ENCODE data around the gene HRH3. TPM values are rescaled to one million over a fixed set of nuclear protein-coding genes. Genes with fewer than 3 reads are reported as not detected.

Gene HRH3
- total RNA-seq, 1 donor from 2014 or later, result 0.09 TPM

DNA sequence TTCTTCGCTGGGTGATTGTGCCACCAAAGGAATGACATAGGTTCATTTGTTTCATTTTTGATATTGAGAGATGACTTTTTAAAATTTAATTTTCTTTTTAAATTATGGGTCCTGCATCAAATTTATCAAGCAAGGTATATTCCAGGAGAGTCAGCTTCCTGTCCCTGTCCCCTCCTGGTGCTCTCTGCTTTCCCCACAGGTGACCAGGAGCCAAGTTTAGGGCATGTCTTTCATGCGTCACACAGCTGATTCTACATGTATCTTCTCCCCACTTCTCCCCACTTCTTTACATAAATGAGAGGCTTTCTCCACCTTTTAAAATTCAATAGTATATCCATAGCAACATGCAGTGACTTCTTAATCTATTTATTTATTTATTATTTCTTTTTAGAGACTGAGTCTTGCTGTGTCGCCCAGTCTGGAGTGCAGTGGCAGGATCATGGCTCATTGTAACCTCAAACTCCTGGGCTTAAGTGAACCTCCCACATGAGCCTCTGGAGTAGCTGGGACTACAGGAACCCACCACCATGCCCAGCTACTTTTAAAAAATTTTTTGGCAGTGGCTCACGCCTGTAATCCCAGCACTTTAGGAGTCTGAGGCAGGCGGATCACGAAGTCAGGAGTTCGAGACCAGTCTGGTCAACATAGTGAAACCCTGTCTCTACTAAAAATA lies 48.3 kb upstream of the HRH3 start:
- Mint-ChIP-seq H3K4me1 (no peaks in the 10 kb centered on the region), H3K27ac (no peak overlapping the region), H3K27me3 (ENCODE audit: insufficient read depth, low read depth) (no peaks in the 10 kb centered on the region), H3K36me3 (peaks cover 31% of the 10 kb centered on the region), H3K9me3 (peaks cover 5% of the 10 kb centered on the region), H3K4me3 (no peak overlapping the region)
- Histone ChIP-seq H3K36me3 (peaks cover 6% of the 10 kb centered on the region), H4K20me1 (ENCODE audit: low read depth) (peaks cover 5% of the 10 kb centered on the region), H3K4me3 (no peak overlapping the region), H3K27me3 (no peaks in the 10 kb centered on the region), H3K27ac (no peak overlapping the region), H3K4me1 (no peaks in the 10 kb centered on the region), H2AFZ (replicated peaks) (no peak overlapping the region), H3K4me2 (no peak overlapping the region), H3K9me3 (ENCODE audit: low read depth) (no peaks in the 10 kb centered on the region), H3K79me2 (ENCODE audit: low read depth) (no peaks in the 10 kb centered on the region), H3K9ac (no peak overlapping the region), H3F3A (ENCODE audit: low read depth) (no peaks in the 10 kb centered on the region)
- no peak for TF ChIP-seq CTCF (IDR thresholded peaks at IDR 0.05)
- no peak for TF ChIP-seq EZH2phosphoT487 (IDR thresholded peaks at IDR 0.05)
- no peak for TF ChIP-seq EZH2 (IDR thresholded peaks at IDR 0.05)
- no peak for DNase-seq (ENCODE audit: low spot score)

- H3K27me3 ChIP-seq, result no peaks in the 10 kb centered on the region
- peaks cover 6% of the 10 kb centered on the region for H3K36me3 ChIP-seq
- H3F3A ChIP-seq (ENCODE audit: low read depth), result no peaks in the 10 kb centered on the region
- no peaks in the 10 kb centered on the region for H3K4me1 Mint-ChIP-seq
- H2AFZ ChIP-seq (replicated peaks), result no peak overlapping the region
- H3K27ac Mint-ChIP-seq, result no peak overlapping the region
- H3K9me3 ChIP-seq (ENCODE audit: low read depth), result no peaks in the 10 kb centered on the region
- no peak overlapping the region for H3K4me3 ChIP-seq
- no peak overlapping the region for H3K9ac ChIP-seq
- H3K27ac ChIP-seq, result no peak overlapping the region
- no peaks in the 10 kb centered on the region for H3K4me1 ChIP-seq
- no peak overlapping the region for H3K4me3 Mint-ChIP-seq
- DNase-seq (ENCODE audit: low spot score), result no peak
- TF ChIP-seq EZH2 (IDR thresholded peaks at IDR 0.05) (no peak), CTCF (IDR thresholded peaks at IDR 0.05) (no peak), EZH2phosphoT487 (IDR thresholded peaks at IDR 0.05) (no peak)
- no peak overlapping the region for H3K4me2 ChIP-seq
- H3K36me3 Mint-ChIP-seq, result peaks cover 27% of the 10 kb centered on the region
- no peaks in the 10 kb centered on the region for H3K79me2 ChIP-seq (ENCODE audit: low read depth)
- no peaks in the 10 kb centered on the region for H3K27me3 Mint-ChIP-seq (ENCODE audit: insufficient read depth, low read depth)
- peaks cover 5% of the 10 kb centered on the region for H4K20me1 ChIP-seq (ENCODE audit: low read depth)
- H3K9me3 Mint-ChIP-seq, result peaks cover 5% of the 10 kb centered on the region
Observed at GRCh38 chr20:62267543-62267942, 47.5 kb upstream of the HRH3 start.

- no peak for TF ChIP-seq EZH2 (IDR thresholded peaks at IDR 0.05)
- no peak for TF ChIP-seq EZH2phosphoT487 (IDR thresholded peaks at IDR 0.05)
- no peak for TF ChIP-seq CTCF (IDR thresholded peaks at IDR 0.05)
- H3K4me3 Mint-ChIP-seq, result no peak overlapping the region
- H3F3A ChIP-seq (ENCODE audit: low read depth), result no peaks in the 10 kb centered on the region
- peaks cover 30% of the 10 kb centered on the region for H3K36me3 Mint-ChIP-seq
- no peaks in the 10 kb centered on the region for H3K27me3 ChIP-seq
- H3K9me3 ChIP-seq (ENCODE audit: low read depth), result no peaks in the 10 kb centered on the region
- no peak for DNase-seq (ENCODE audit: low spot score)
- H3K4me3 ChIP-seq, result no peak overlapping the region
- no peaks in the 10 kb centered on the region for H3K4me1 Mint-ChIP-seq
- no peaks in the 10 kb centered on the region for H3K79me2 ChIP-seq (ENCODE audit: low read depth)
- H3K4me1 ChIP-seq, result no peaks in the 10 kb centered on the region
- no peak overlapping the region for H3K27ac ChIP-seq
- H2AFZ ChIP-seq (replicated peaks), result no peak overlapping the region
- no peak overlapping the region for H3K27ac Mint-ChIP-seq
- H4K20me1 ChIP-seq (ENCODE audit: low read depth), result peaks cover 5% of the 10 kb centered on the region
- no peaks in the 10 kb centered on the region for H3K27me3 Mint-ChIP-seq (ENCODE audit: insufficient read depth, low read depth)
- peaks cover 5% of the 10 kb centered on the region for H3K9me3 Mint-ChIP-seq
- H3K9ac ChIP-seq, result no peak overlapping the region
- peaks cover 6% of the 10 kb centered on the region for H3K36me3 ChIP-seq
- no peak overlapping the region for H3K4me2 ChIP-seq
Observed at GRCh38 chr20:62266851-62267250, 46.8 kb upstream of the HRH3 start.
